HCT116 (cell line): ENCODE results near the gene DENND1C.

Experiments used
- CEBPB ChIP-seq: IDR thresholded peaks from 2 replicates; pipeline ENCODE4 v1.6.1; 2012; ENCODE audit warnings: low read depth
- CTCF ChIP-seq, 3 experiments: fragments of 200-600 bp in 1 of 3; sonication (generic) in 1 of 3; IDR thresholded peaks in 2 of 3; conservative IDR thresholded peaks in 1 of 3; 2 replicates each; pipeline ENCODE4 v1.5.1; 2012 to 2017; ENCODE audit warnings: low read depth in 2 of 3, low read length in 2 of 3, antibody characterized with exemption in 1 of 3, borderline replicate concordance in 1 of 3, control low read depth in 1 of 3, mild to moderate bottlenecking in 1 of 3, mixed read lengths in 1 of 3, mixed run types in 1 of 3, moderate library complexity in 1 of 3; ENCODE audit not compliant: insufficient read depth in 1 of 3
- EZH2 ChIP-seq: fragments of 200-600 bp; sonication (generic); IDR thresholded peaks from 2 replicates; pipeline ENCODE4 v1.6.1; 2017; ENCODE audit warnings: antibody characterized with exemption, mixed run types
- EZH2phosphoT487 ChIP-seq: fragments of 200-600 bp; IDR thresholded peaks from 2 replicates; pipeline ENCODE4 v1.6.1; 2018; ENCODE audit warnings: antibody characterized with exemption, borderline replicate concordance
- FOSL1 ChIP-seq: IDR thresholded peaks from 2 replicates; pipeline ENCODE4 v1.6.1; 2012; ENCODE audit warnings: low read depth
- JUND ChIP-seq: IDR thresholded peaks from 2 replicates; pipeline ENCODE4 v1.6.1; 2012
- MAX ChIP-seq: IDR thresholded peaks from 2 replicates; pipeline ENCODE4 v1.6.1; 2012
- POLR2A ChIP-seq: IDR thresholded peaks from 2 replicates; pipeline ENCODE4 v1.7.0; 2011; ENCODE audit warnings: borderline replicate concordance; ENCODE audit not compliant: insufficient read depth, insufficient read length; ENCODE audit errors: extremely low read depth
- POLR2AphosphoS5 ChIP-seq: IDR thresholded peaks from 2 replicates; pipeline ENCODE4 v1.6.1; 2011; ENCODE audit warnings: mild to moderate bottlenecking, low read depth, low read length, moderate library complexity
- SIN3A ChIP-seq: IDR thresholded peaks from 2 replicates; pipeline ENCODE4 v1.6.1; 2012; ENCODE audit warnings: low read depth
- SRF ChIP-seq: IDR thresholded peaks from 2 replicates; pipeline ENCODE4 v1.6.1; 2012; ENCODE audit warnings: low read depth
- TCF7L2 ChIP-seq: IDR thresholded peaks from 2 replicates; pipeline ENCODE4 v1.7.0; 2011; ENCODE audit warnings: borderline replicate concordance, inconsistent platforms; ENCODE audit not compliant: insufficient read depth, insufficient read length; ENCODE audit errors: extremely low read depth
- ZFX ChIP-seq: fragments of 450-650 bp; IDR thresholded peaks from 2 replicates; pipeline ENCODE4 v1.6.1; 2017
- ZNF274 ChIP-seq: fragments of 200-500 bp; sonication (Bioruptor generic); IDR thresholded peaks from 2 replicates; pipeline ENCODE4 v1.6.1; 2014; ENCODE audit warnings: mild to moderate bottlenecking, low read depth, low read length, inconsistent platforms

GRCh38 chr19:6479836-6480398 is 1.7 kb downstream of the DENND1C start:
- TF ChIP-seq CTCF (IDR thresholded peaks at IDR 0.05 in 2 of 3, conservative IDR thresholded peaks at IDR 0.05 in 1 of 3; ENCODE audit: borderline replicate concordance in 1 of 3, insufficient read depth in 1 of 3, low read depth in 2 of 3, low read length in 2 of 3): no peak
- TF ChIP-seq JUND: no peak
- no peak for TF ChIP-seq EZH2
- TF ChIP-seq SRF: no peak
- TF ChIP-seq POLR2A: no peak
- TF ChIP-seq MAX: no peak
- TF ChIP-seq ZFX: no peak
- TF ChIP-seq CEBPB: no peak
- no peak for TF ChIP-seq SIN3A
- TF ChIP-seq POLR2AphosphoS5: no peak
- no peak for TF ChIP-seq EZH2phosphoT487
- TF ChIP-seq ZNF274: no peak
- no peak for TF ChIP-seq FOSL1
- no peak for TF ChIP-seq TCF7L2
